K562 (cell line): ENCODE measurements around the gene PCSK1. TPM values are rescaled to one million over a fixed set of nuclear protein-coding genes. Genes with fewer than 3 reads are reported as not detected.

ENCODE experiments used
- ATAC-seq: fragments of 200-7000 bp; cut with Tn5 transposase; 3 replicates; pipeline ENCODE4 v1.9.1; 2020; ENCODE audit warnings: moderate library complexity
- BruUV-seq: library from RNA; stranded (reverse); fragments of 400-500 nt; replicated peaks from 2 replicates; lab custom pipeline; 2021; lab: Mats Ljungman, UMichigan
- CTCF ChIA-PET: fragments of 300-600 bp; formaldehyde crosslinking; extraction: SDS; loops from one replicate; lab custom pipeline; 2021; ENCODE audit warnings: low intra/inter-chr PET ratio; lab: Yijun Ruan, JAX
- POLR2A ChIA-PET: fragments of 300-600, 350-650 bp; sonication (Branson Sonifier 250); formaldehyde crosslinking; extraction: SDS; loops from one replicate; lab custom pipeline; 2021; ENCODE audit warnings: antibody characterized with exemption, inconsistent platforms; lab: Yijun Ruan, JAX
- DNase-seq, 4 experiments: peaks; one replicate each; pipeline versions ENCODE4 v3.0.0 to v3.0.0-alpha.2; 2011 to 2018; ENCODE audit warnings: low spot score in 3 of 4, mixed read lengths in 3 of 4; ENCODE audit errors: extremely low read depth in 1 of 4
- FAIRE-seq: peaks from 2 replicates; lab custom pipeline; 2011; peaks lifted over from hg19 to GRCh38; lab: Jason Lieb, UNC
- H2AFZ ChIP-seq: 2 replicates; pipeline ENCODE4 v1.6.0; 2011; ENCODE audit warnings: low read depth, low read length, control low read depth, inconsistent platforms
- H3K27ac ChIP-seq: fragments of 200-600 bp; 3 replicates; pipeline ENCODE4 v1.8.0; 2011; ENCODE audit warnings: low read depth, mild to moderate bottlenecking, control low read depth, inconsistent platforms, low read length, moderate library complexity, mixed read lengths; ENCODE audit errors: extremely low read depth
- H3K27me3 ChIP-seq, 2 experiments: fragments of 300-600 bp in 1 of 2; 2 replicates in 1 of 2; 3 replicates in 1 of 2; pipeline versions ENCODE4 v1.6.0 to v1.8.0; 2011; ENCODE audit warnings: inconsistent platforms in 2 of 2, low read length in 2 of 2, mild to moderate bottlenecking in 1 of 2, mixed read lengths in 1 of 2, moderate library complexity in 1 of 2; ENCODE audit not compliant: control insufficient read depth in 2 of 2, insufficient read depth in 2 of 2
- H3K36me3 ChIP-seq: fragments of 300-600 bp; 3 replicates; pipeline ENCODE4 v1.8.0; 2011; ENCODE audit warnings: mild to moderate bottlenecking, low read length, inconsistent platforms; ENCODE audit not compliant: control insufficient read depth, insufficient read depth
- H3K4me1 ChIP-seq, 2 experiments: fragments of 200-600 bp in 1 of 2; replicated peaks in 1 of 2; 2 replicates in 1 of 2; 3 replicates in 1 of 2; pipeline versions ENCODE4 v1.5.1 to v1.8.0; 2011; ENCODE audit warnings: inconsistent platforms in 2 of 2, low read length in 2 of 2, mild to moderate bottlenecking in 1 of 2, mixed read lengths in 1 of 2, moderate library complexity in 1 of 2; ENCODE audit not compliant: control insufficient read depth in 2 of 2, insufficient read depth in 2 of 2
- H3K4me2 ChIP-seq: 2 replicates; pipeline ENCODE4 v1.6.1; 2011; ENCODE audit warnings: low read length, control low read depth, inconsistent platforms, mixed read lengths; ENCODE audit not compliant: insufficient read depth
- H3K4me3 ChIP-seq: fragments of 200-600 bp; sonication (generic), shearing (Covaris generic); 2 replicates; pipeline ENCODE4 v1.5.1; 2016; ENCODE audit warnings: control low read depth, inconsistent platforms
- H3K79me2 ChIP-seq: fragments of 200-600 bp; 3 replicates; pipeline ENCODE4 v1.8.0; 2011; ENCODE audit warnings: low read length, inconsistent platforms; ENCODE audit not compliant: control insufficient read depth, insufficient read depth
- H3K9ac ChIP-seq, 2 experiments: 2 replicates each; pipeline versions ENCODE4 v1.6.0 to v1.6.1; 2011; ENCODE audit warnings: low read depth in 2 of 2, low read length in 2 of 2, control low read depth in 1 of 2, inconsistent platforms in 1 of 2, mild to moderate bottlenecking in 1 of 2, mixed read lengths in 1 of 2; ENCODE audit not compliant: insufficient read depth in 1 of 2
- H3K9me1 ChIP-seq: one replicate; pipeline ENCODE4 v1.6.0; 2011; ENCODE audit warnings: inconsistent platforms, mild to moderate bottlenecking, low read length, moderate library complexity; ENCODE audit not compliant: control insufficient read depth, insufficient read depth
- H3K9me3 ChIP-seq: replicated peaks from 2 replicates; pipeline ENCODE4 v1.5.1; 2011; ENCODE audit warnings: low read depth, low read length, inconsistent platforms; ENCODE audit not compliant: control insufficient read depth, insufficient read depth
- H4K20me1 ChIP-seq: replicated peaks from 2 replicates; pipeline ENCODE4 v1.6.1; 2011; ENCODE audit warnings: low read length, inconsistent platforms, mixed read lengths; ENCODE audit not compliant: control insufficient read depth, insufficient read depth
- CXXC5 ChIP-seq: fragments of 250-450 bp; sonication (Bioruptor Pico); IDR thresholded peaks from 2 replicates; pipeline ENCODE4 v1.8.0; 2022; ENCODE audit warnings: inconsistent platforms, mild to moderate bottlenecking, moderate library complexity
- ELF2 ChIP-seq: fragments of 250-450 bp; sonication (Bioruptor Pico); IDR thresholded peaks from 2 replicates; pipeline ENCODE4 v1.5.0; 2021; ENCODE audit warnings: mild to moderate bottlenecking
- HOXB6 ChIP-seq: fragments of 250-450 bp; sonication (Bioruptor Pico); IDR thresholded peaks from 2 replicates; pipeline ENCODE4 v1.5.1; 2022; ENCODE audit warnings: mild to moderate bottlenecking, borderline replicate concordance
- KAT2B ChIP-seq: IDR thresholded peaks from one replicate; pipeline ENCODE4 v1.6.1; 2012; ENCODE audit warnings: low read depth, mild to moderate bottlenecking, control low read depth, inconsistent platforms, low read length, moderate library complexity
- MCM2 ChIP-seq: fragments of 450-650 bp; IDR thresholded peaks from 2 replicates; pipeline ENCODE4 v1.6.1; 2017; ENCODE audit warnings: low read depth, mild to moderate bottlenecking
- MYC ChIP-seq, 2 experiments: fragments of 250-450 bp in 1 of 2; sonication (Bioruptor Pico) in 1 of 2; IDR thresholded peaks; 2 replicates each; pipeline versions ENCODE4 v1.5.1 to v1.6.1; 2012 to 2021; ENCODE audit warnings: low read depth in 2 of 2, borderline replicate concordance in 1 of 2, improper control_type of control experiment in 1 of 2, low read length in 1 of 2, mild to moderate bottlenecking in 1 of 2, moderate library complexity in 1 of 2
- POLR2AphosphoS2 ChIP-seq: IDR thresholded peaks from 2 replicates; pipeline ENCODE4 v1.6.1; 2012; ENCODE audit warnings: low read length, improper control_type of control experiment
- POLR3A ChIP-seq: IDR thresholded peaks from 2 replicates; pipeline ENCODE4 v1.6.1; 2011; ENCODE audit warnings: borderline replicate concordance, mild to moderate bottlenecking, moderate library complexity; ENCODE audit not compliant: insufficient read length, insufficient read depth; ENCODE audit errors: extremely low read depth
- PRPF4 ChIP-seq: fragments of 200-400 bp; formaldehyde crosslinking; IDR thresholded peaks from one replicate; pipeline ENCODE4 v1.6.1; 2017; ENCODE audit warnings: low read length, low read depth, mild to moderate bottlenecking; ENCODE audit not compliant: insufficient read depth, poor library complexity, severe bottlenecking
- RBBP5 ChIP-seq: fragments of 200-600 bp; sonication (generic); IDR thresholded peaks from 2 replicates; pipeline ENCODE4 v1.6.1; 2012; ENCODE audit warnings: borderline replicate concordance, mild to moderate bottlenecking, low read length, control low read depth, inconsistent platforms; ENCODE audit not compliant: insufficient read depth, poor library complexity, severe bottlenecking
- RBM15 ChIP-seq: fragments of 200-400 bp; formaldehyde crosslinking; IDR thresholded peaks from 2 replicates; pipeline ENCODE4 v1.6.1; 2018; ENCODE audit warnings: mild to moderate bottlenecking, low read length, moderate library complexity; ENCODE audit not compliant: insufficient read depth
- RFX1 ChIP-seq: fragments of 450-650 bp; IDR thresholded peaks from 2 replicates; pipeline ENCODE4 v1.6.1; 2016; ENCODE audit warnings: mild to moderate bottlenecking, moderate library complexity
- TCF15 ChIP-seq: fragments of 250-450 bp; sonication (Bioruptor Pico); IDR thresholded peaks from 2 replicates; pipeline ENCODE4 v1.8.0; 2022; ENCODE audit warnings: moderate library complexity, mild to moderate bottlenecking, inconsistent platforms
- ZEB2 ChIP-seq: fragments of 450-650 bp; IDR thresholded peaks from 2 replicates; pipeline ENCODE4 v1.6.1; 2016
- ZNF24 ChIP-seq: fragments of 450-650 bp; IDR thresholded peaks from 2 replicates; pipeline ENCODE4 v1.6.1; 2016
- ZNF57 ChIP-seq: fragments of 450-650 bp; formaldehyde crosslinking; IDR thresholded peaks from 2 replicates; pipeline ENCODE4 v1.4.0; 2020; ENCODE audit warnings: mild to moderate bottlenecking, moderate library complexity
- ZNF766 ChIP-seq: fragments of 200-800 bp; sonication (Bioruptor generic); conservative IDR thresholded peaks from 2 replicates; pipeline ENCODE4 v1.6.1; 2016; ENCODE audit warnings: missing genetic modification characterization, missing compliant biosample characterization
- WGBS: fragments of 100-300 bp; shearing (Covaris generic); methylation state at CpG from one replicate; pipeline ENCODE4 v1.1.6; 2016; ENCODE audit warnings: low coverage, mixed read lengths; ENCODE audit not compliant: insufficient coverage; ENCODE audit errors: missing lambda C conversion rate; 5-methylcytosine and 5-hydroxymethylcytosine counted together
- in situ Hi-C: fragments of 300-500 bp; cut with MboI; formaldehyde crosslinking; loops from 4 replicates; pipeline ENCODE4 v1.15.0; 2018; ENCODE audit warnings: inconsistent platforms, mixed read lengths
- intact Hi-C: fragments of 100-400 bp; cut with micrococcal nuclease; formaldehyde crosslinking; loops from 2 replicates; pipeline ENCODE4 v1.14.2; 2022
- polyA plus RNA-seq, 8 experiments: library from polyadenylated mRNA; depleted of rRNA in 4 of 8; stranded (reverse) in 5 of 8; unstranded in 3 of 8; fragments of >200 nt; fragmentation: Nextera tagmentation in 2 of 8; fragmentation: Illumina TruSeq in 1 of 8; extraction: Ambion mirVana in 2 of 8; extraction: Trizol in 1 of 8; gene quantifications; 2 replicates each; pipeline versions ENCODE4 v1.2.1 to v1.2.3, GENCODE V29; 2011 to 2014; ENCODE audit warnings: inconsistent platforms in 1 of 8, missing spikeins in 1 of 8
- total RNA-seq, 7 experiments: library from RNA; depleted of rRNA in 6 of 7; stranded (reverse); fragments of >200 nt in 6 of 7; fragmentation: Illumina TruSeq in 2 of 7; extraction: Trizol in 2 of 7; gene quantifications; 2 replicates each; pipeline versions ENCODE4 v1.2.1 to v1.2.3, GENCODE V29; 2011 to 2021; ENCODE audit warnings: low replicate concordance in 1 of 7

PCSK1 gene
- total and polyA plus RNA-seq, 9 of the 15 experiments (the other 6 are each of a cell fraction or from before 2014, with no cell fraction given), result not detected

GRCh38 chr5:96372726-96373380, 60.2 kb downstream of the PCSK1 start:
- ChIA-PET POLR2A (no interaction called here), CTCF (no interaction called here)
- Histone ChIP-seq H3K4me2 (no peak overlapping the region), H4K20me1 (no peaks in the 10 kb centered on the region; the same call in 1 of the 2 replicates), H3K9me1 (no peaks in the 10 kb centered on the region), H3K9me3 (no peaks in the 10 kb centered on the region), H3K79me2 (no peaks in the 10 kb centered on the region), H3K27me3 (no peaks in the 10 kb centered on the region), H2AFZ (no peak overlapping the region), H3K27ac (no peak overlapping the region), H3K9ac (no peak overlapping the region), H3K4me3 (no peak overlapping the region), H3K36me3 (no peaks in the 10 kb centered on the region), H3K4me1 (no peaks in the 10 kb centered on the region)
- intact Hi-C loops, result no loop called here
- TF ChIP-seq POLR3A (no peak), ELF2 (no peak), POLR2AphosphoS2 (no peak), KAT2B (no peak), MYC (IDR thresholded peaks at IDR 0.05; ENCODE audit: low read depth, low read length) (no peak), MYC (CRISPR knock-in tag; IDR thresholded peaks at IDR 0.05; ENCODE audit: borderline replicate concordance, low read depth) (no peak), ZNF57 (no peak), CXXC5 (CRISPR knock-in tag) (no peak), ZNF766 (CRISPR knock-in tag) (no peak), RBBP5 (no peak), HOXB6 (no peak), ZEB2 (no peak), ZNF24 (no peak), MCM2 (no peak), RFX1 (no peak), TCF15 (CRISPR knock-in tag) (no peak), PRPF4 (no peak), RBM15 (no peak)
- 0% methylated on average over 2 of the region's 2 CpGs for WGBS
- ATAC-seq, result no peak
- DNase-seq, result no peak
- no peak for FAIRE-seq
- BruUV-seq, result no TSS peak
- in situ Hi-C loops, result no loop called here
